Adrenal gland (tissue), 12 donors: ENCODE results near the gene MT1H. TPM values are rescaled to one million over a fixed set of nuclear protein-coding genes. Genes with fewer than 3 reads are reported as not detected.

Source experiments
- DNase-seq, 7 donors: peaks; one replicate each; pipeline ENCODE4 v3.0.0-alpha.2; 2019 to 2020
- H3K27ac ChIP-seq, 5 donors: fragments of 200-600 bp; sonication (generic) in 4 of 5; 1 replicate in 3 of 5; 2 replicates in 2 of 5; pipeline versions ENCODE4 v1.5.1 to v1.8.0; 2016 to 2020; ENCODE audit warnings: mild to moderate bottlenecking in 1 of 5
- H3K27me3 ChIP-seq: fragments of 200-600 bp; 2 replicates; pipeline ENCODE4 v1.8.0; 2021
- H3K36me3 ChIP-seq, 2 donors: fragments of 200-600 bp; replicated peaks in 1 of 2; 1 replicate in 1 of 2; 2 replicates in 1 of 2; pipeline versions ENCODE4 v1.5.1 to v1.8.0; 2018 to 2022
- H3K4me1 ChIP-seq, 2 donors: fragments of 200-600 bp; replicated peaks in 1 of 2; 1 replicate in 1 of 2; 2 replicates in 1 of 2; pipeline versions ENCODE4 v1.5.1 to v1.8.0; 2018 to 2021
- H3K4me3 ChIP-seq, 4 donors: fragments of 200-600 bp; sonication (generic) in 3 of 4; one replicate each; pipeline ENCODE4 v1.5.1; 2016 to 2018
- H3K9me3 ChIP-seq, 3 donors: fragments of 200-600 bp; sonication (generic) in 1 of 3; replicated peaks in 1 of 3; 1 replicate in 2 of 3; 2 replicates in 1 of 3; pipeline versions ENCODE4 v1.5.1 to v1.8.0; 2016 to 2021
- POLR2A ChIP-seq, 2 donors: fragments of 450-650 bp; IDR thresholded peaks; one replicate each; pipeline ENCODE4 v1.6.1; 2017; ENCODE audit warnings: antibody characterized with exemption in 2 of 2, mild to moderate bottlenecking in 2 of 2, moderate library complexity in 1 of 2
- WGBS, 4 donors: extraction: QIAGEN DNeasy Blood & Tissue Kit in 2 of 4; methylation state at CpG; one replicate each; pipeline versions ENCODE4 v1.1.5 to v1.1.7; 2013 to 2017; 5-methylcytosine and 5-hydroxymethylcytosine counted together
- intact Hi-C, 2 donors: fragments of 100-400 bp; cut with DNase I; formaldehyde crosslinking; loops; one replicate each; pipeline versions ENCODE4 v1.14.1 to v1.15.0; 2022 to 2023
- polyA plus RNA-seq, 3 donors: library from polyadenylated mRNA; stranded (reverse); fragments of 200-250 nt in 2 of 3; fragments of 350-450 nt in 1 of 3; fragmentation: Illumina TruSeq in 1 of 3; extraction: RNeasy Lipid Tissue Mini Kit (QIAGEN cat#74804) in 1 of 3; gene quantifications; one replicate each; pipeline ENCODE4 v1.2.3, GENCODE V29; 2013 to 2014
- total RNA-seq, 9 donors: library from RNA; depleted of rRNA in 4 of 9; stranded (reverse); fragments of >200 nt in 4 of 9; fragments of 120-200 nt in 1 of 9; fragmentation: NEBNext Ultra II Directional in 1 of 9; extraction: Animal tissue kit (Norgen Biotek cat#: 25700) in 1 of 9; gene quantifications; one replicate each; pipeline versions ENCODE4 v1.1.0 to v1.2.4, GENCODE V29; 2013 to 2023
- TF ChIP-seq, protein P1 (sequence below), 6 experiments: fragments of 450-650 bp in 4 of 6; fragments of 200-600 bp in 2 of 6; sonication (generic) in 1 of 6; IDR thresholded peaks; 1 replicate in 5 of 6; 2 replicates in 1 of 6; pipeline versions ENCODE4 v1.5.1 to v1.8.0; 2016 to 2021; ENCODE audit warnings: antibody characterized with exemption in 6 of 6, mild to moderate bottlenecking in 2 of 6, moderate library complexity in 1 of 6
- donor health status: healthy with polysubstance abuse.
- donor health status: Bipolar disorder and iron deficiency.
- donor health status: DM: yes; HTN: yes; CAD: no.
- donor health status: DM: no; HTN: no; CAD: no.
- donor health status: DM: no; HTN: no; CAD: no.
- donor health status: DM: yes; HTN: yes; CAD: no.

Gene MT1H
- total and polyA plus RNA-seq, 12 donors: 0.54 to 0.98 TPM; not detected in 10

GRCh38 chr16:56679818-56680217, 10.2 kb downstream of the MT1H start:
- H3K4me3 ChIP-seq: no peak overlapping the region
- no peaks in the 10 kb centered on the region for H3K27me3 ChIP-seq
- peaks cover 23 to 29% of the 10 kb centered on the region in 2 donors for H3K4me1 ChIP-seq
- H3K27ac ChIP-seq: peak overlapping the region in 3 of 5 donors; percentile 14 to 89 (median 88)
- WGBS, 4 donors: 41 to 69% (median 61%) methylated on average over 4 to 6 of the region's 6 CpGs
- peak in 6 of 7 donors; percentile 57 to 83 (median 72) for DNase-seq
- no peaks in the 10 kb centered on the region for H3K36me3 ChIP-seq
- intact Hi-C loops: no loop called here
- H3K9me3 ChIP-seq: no peaks in the 10 kb centered on the region
- TF ChIP-seq, protein P1, sequence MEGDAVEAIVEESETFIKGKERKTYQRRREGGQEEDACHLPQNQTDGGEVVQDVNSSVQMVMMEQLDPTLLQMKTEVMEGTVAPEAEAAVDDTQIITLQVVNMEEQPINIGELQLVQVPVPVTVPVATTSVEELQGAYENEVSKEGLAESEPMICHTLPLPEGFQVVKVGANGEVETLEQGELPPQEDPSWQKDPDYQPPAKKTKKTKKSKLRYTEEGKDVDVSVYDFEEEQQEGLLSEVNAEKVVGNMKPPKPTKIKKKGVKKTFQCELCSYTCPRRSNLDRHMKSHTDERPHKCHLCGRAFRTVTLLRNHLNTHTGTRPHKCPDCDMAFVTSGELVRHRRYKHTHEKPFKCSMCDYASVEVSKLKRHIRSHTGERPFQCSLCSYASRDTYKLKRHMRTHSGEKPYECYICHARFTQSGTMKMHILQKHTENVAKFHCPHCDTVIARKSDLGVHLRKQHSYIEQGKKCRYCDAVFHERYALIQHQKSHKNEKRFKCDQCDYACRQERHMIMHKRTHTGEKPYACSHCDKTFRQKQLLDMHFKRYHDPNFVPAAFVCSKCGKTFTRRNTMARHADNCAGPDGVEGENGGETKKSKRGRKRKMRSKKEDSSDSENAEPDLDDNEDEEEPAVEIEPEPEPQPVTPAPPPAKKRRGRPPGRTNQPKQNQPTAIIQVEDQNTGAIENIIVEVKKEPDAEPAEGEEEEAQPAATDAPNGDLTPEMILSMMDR (IDR thresholded peaks at IDR 0.05): no peak

DNA sequence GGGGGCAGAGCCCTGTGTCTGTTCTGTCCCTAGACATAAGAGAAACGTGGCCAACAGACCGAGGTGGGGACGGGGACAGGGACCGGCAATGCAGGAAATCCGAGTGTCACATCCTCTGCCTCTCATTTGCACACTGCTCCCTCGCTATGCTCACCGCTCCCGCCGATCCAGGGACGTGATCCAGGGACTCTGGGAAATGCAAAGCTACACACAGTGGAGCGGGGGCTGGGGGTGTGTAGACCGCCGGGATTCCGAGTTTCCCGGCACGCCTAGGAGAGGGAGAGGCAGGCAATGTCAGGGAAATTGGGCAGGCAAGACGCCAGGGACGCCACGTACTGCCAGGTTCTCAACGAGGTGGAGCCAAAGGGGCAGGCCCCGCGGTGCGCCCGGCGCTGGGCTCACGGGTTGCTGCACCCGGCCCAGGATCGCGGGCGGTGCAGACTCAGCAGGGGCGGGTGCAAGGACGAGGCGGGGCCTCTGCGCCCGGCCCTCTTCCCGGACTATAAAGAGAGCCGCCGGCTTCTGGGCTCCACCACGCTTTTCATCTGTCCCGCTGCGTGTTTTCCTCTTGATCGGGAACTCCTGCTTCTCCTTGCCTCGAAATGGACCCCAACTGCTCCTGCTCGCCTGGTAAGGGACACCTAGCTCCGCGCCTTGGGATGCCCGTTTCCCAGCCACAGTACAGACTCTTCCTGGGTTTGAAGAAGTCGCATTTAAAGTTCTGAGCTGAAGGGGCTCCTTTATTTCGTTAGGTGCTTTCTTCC, 12.5 kb downstream of the MT1H start, which contains the start of gene MT1X:
MT1X (plus strand) TSS at position 532 of the 764 bp plus-strand sequence; CDS start at position 603, 71 bp downstream.
- H3K9me3 ChIP-seq: no peaks in the 10 kb centered on the region
- intact Hi-C loops: no loop called here
- H3K4me1 ChIP-seq: peaks cover 23 to 26% of the 10 kb centered on the region in 2 donors
- H3K4me3 ChIP-seq: peak within 1 kb of the TSS in 3 of 4 donors; percentile 14 to 66 (median 36)
- TF ChIP-seq POLR2A (IDR thresholded peaks at IDR 0.05): peak; percentile 97 to 98
- TF ChIP-seq, protein P1 (IDR thresholded peaks at IDR 0.05): no peak
- peak; percentile 94 to 97 (median 96) for DNase-seq
- H3K27me3 ChIP-seq: no peaks in the 10 kb centered on the region
- H3K27ac ChIP-seq: peak within 1 kb of the TSS; percentile 52 to 89 (median 75)
- WGBS, 4 donors: 1% methylated on average over 31 to 49 of the region's 49 CpGs
- no peaks in the 10 kb centered on the region for H3K36me3 ChIP-seq

- Histone ChIP-seq H3K4me3 (peak overlapping the region in 3 of 4 donors; percentile 14 to 66 (median 36)), H3K4me1 (peaks cover 23 to 26% of the 10 kb centered on the region in 2 donors), H3K36me3 (no peaks in the 10 kb centered on the region), H3K27me3 (no peaks in the 10 kb centered on the region), H3K9me3 (no peaks in the 10 kb centered on the region), H3K27ac (peak overlapping the region; percentile 23 to 89 (median 75))
- TF ChIP-seq POLR2A (IDR thresholded peaks at IDR 0.05): no peak
- TF ChIP-seq, protein P1 (IDR thresholded peaks at IDR 0.05): no peak
- intact Hi-C loops: no loop called here
- 20 to 34% (median 26%) methylated on average over 7 to 8 of the region's 8 CpGs for WGBS, 4 donors
- DNase-seq: peak in 2 of 7 donors; percentile 30 to 59
These were observed 13.2 kb downstream of the MT1H start for GRCh38 chr16:56682703-56683397.
